Stimulated activated memory B cell treated with anti-CD40 and anti-IgM and Interleukin-4, amounts not matched to agents 10 μg/mL and 1 μg/mL and 100 μg/mL, for 72 hours (primary cell): Measurements from ENCODE around the gene CAPN5.
A peak's percentile ranks its signal among the peaks of the same experiment; 100 is the strongest.

Experiments
- ATAC-seq: fragments of 150-1000 bp; cut with Tn5 transposase; 2 replicates; pipeline ENCODE4 v1.10.0; 2021
- H3K27ac Mint-ChIP-seq: one replicate; pipeline ENCODE4 v1.8.0; 2022; ENCODE audit warnings: mild to moderate bottlenecking, mixed read lengths
- H3K27me3 Mint-ChIP-seq: one replicate; pipeline ENCODE4 v1.8.0; 2022; ENCODE audit warnings: mixed read lengths
- H3K36me3 Mint-ChIP-seq: one replicate; pipeline ENCODE4 v1.8.0; 2022; ENCODE audit warnings: mixed read lengths
- H3K4me1 Mint-ChIP-seq: one replicate; pipeline ENCODE4 v1.8.0; 2022; ENCODE audit warnings: mixed read lengths
- H3K4me3 Mint-ChIP-seq: one replicate; pipeline ENCODE4 v1.8.0; 2022; ENCODE audit warnings: mild to moderate bottlenecking, moderate library complexity, mixed read lengths
- H3K9me3 Mint-ChIP-seq: one replicate; pipeline ENCODE4 v1.8.0; 2022; ENCODE audit warnings: mixed read lengths

The CAPN5 gene

GRCh38 chr11:77142091-77142975 is 75.6 kb downstream of the CAPN5 start:
- H3K4me3 Mint-ChIP-seq, result no peak overlapping the region
- H3K4me1 Mint-ChIP-seq, result peaks cover 9% of the 10 kb centered on the region
- ATAC-seq, result peak; percentile 55
- H3K27me3 Mint-ChIP-seq, result peaks cover 48% of the 10 kb centered on the region
- H3K27ac Mint-ChIP-seq, result no peak overlapping the region
- H3K9me3 Mint-ChIP-seq, result no peaks in the 10 kb centered on the region
- H3K36me3 Mint-ChIP-seq, result no peaks in the 10 kb centered on the region

DNA sequence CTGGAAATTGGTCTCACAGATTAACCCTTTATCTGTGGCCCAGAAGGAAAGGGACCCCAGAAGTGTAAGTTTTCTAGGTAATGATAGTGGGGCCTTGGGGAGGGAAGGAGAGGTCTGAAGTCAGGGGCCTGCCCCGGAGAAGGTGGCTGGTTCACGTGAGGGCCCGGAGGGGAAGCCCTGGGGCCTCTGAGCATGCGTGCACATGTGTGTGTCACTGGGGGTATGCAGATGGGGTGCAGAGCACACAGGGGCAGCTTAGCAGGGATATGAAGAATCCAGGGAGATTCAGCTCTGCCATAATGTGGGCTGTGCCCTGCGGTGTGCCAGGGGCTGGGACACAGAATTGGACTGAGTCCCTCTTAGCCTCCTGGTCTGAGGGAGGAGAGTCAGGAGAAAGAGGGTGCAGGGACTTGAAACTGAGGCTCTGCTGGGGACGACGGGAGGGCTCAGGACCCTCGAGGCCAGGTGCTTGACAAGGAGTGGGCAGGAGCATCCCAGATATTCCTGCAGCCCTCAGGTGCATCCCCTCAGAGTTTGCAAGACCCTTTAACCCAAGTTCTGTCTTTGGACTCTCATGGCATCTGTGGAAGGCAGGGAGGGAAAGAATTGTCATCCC is 76.7 kb downstream of the CAPN5 start:
- peaks cover 17% of the 10 kb centered on the region for H3K4me1 Mint-ChIP-seq
- H3K27ac Mint-ChIP-seq, result no peak overlapping the region
- no peaks in the 10 kb centered on the region for H3K9me3 Mint-ChIP-seq
- no peak for ATAC-seq
- H3K36me3 Mint-ChIP-seq, result no peaks in the 10 kb centered on the region
- H3K27me3 Mint-ChIP-seq, result peaks cover 50% of the 10 kb centered on the region
- H3K4me3 Mint-ChIP-seq, result no peak overlapping the region

DNA sequence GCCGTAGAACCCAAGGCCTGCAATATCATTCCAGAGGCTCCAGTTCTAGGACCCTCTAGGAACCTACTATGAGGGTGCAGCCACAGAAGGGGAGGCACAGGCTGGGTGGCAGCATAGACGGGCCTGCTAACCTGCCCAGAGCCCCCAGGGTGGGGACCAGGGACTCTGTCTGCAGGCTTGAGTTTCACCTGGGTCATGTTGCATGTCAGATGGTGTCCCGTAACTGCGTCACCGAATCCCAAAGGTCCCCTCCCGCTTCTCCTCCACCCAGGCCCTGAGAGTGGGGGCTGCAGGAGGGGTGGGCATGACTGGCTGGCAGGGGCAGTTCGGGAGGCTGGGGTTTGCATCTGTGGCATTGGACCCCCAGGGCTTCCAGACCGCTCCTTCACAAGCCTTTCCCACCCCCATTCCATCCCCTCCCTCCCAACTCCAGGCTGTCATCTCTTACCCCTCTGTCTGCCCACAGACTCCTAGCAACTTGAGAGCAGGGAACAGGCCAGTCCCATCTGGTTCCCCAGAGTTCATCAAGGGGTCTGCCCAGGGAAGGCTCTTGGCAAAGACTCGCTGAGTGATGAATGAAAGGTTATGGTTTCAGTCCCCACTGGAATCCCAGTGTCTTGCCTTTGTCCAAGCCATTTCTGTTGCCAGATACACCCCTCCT is 77.6 kb downstream of the CAPN5 start:
- Mint-ChIP-seq H3K27me3 (peaks cover 42% of the 10 kb centered on the region), H3K36me3 (no peaks in the 10 kb centered on the region), H3K4me1 (peaks cover 17% of the 10 kb centered on the region), H3K4me3 (no peak overlapping the region), H3K27ac (no peak overlapping the region), H3K9me3 (no peaks in the 10 kb centered on the region)
- no peak for ATAC-seq

DNA sequence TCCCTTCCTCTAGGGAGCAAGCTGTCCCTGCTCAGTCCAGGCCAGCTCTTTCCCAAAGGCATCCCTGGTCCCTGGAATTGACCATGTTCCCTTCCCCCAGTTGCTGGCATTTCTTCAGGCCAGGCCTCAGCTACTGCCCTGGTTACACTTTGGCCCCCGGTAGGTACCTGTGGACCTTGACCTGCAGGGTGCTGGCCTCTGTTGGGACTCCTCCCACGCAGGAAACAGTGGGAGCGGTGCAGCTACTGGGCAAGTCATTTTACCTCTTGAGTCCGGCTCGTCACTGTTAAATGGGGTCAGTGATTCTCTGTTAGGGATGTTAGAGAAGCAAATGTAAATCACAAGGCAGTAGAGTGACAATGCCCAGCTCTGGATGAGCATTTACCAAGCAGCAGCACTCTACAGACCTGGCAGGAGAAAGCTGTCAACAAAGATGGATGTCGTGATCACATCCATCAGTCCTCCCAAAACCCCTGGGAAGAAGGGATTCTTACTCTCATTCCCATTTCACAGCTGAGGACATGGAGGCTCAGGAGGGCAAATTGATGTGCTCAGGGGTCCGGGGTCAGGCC is 78.2 kb downstream of the CAPN5 start:
- ATAC-seq, result no peak
- H3K4me1 Mint-ChIP-seq, result peaks cover 17% of the 10 kb centered on the region
- H3K27me3 Mint-ChIP-seq, result peaks cover 36% of the 10 kb centered on the region
- H3K27ac Mint-ChIP-seq, result no peak overlapping the region
- H3K4me3 Mint-ChIP-seq, result no peak overlapping the region
- no peaks in the 10 kb centered on the region for H3K36me3 Mint-ChIP-seq
- H3K9me3 Mint-ChIP-seq, result no peaks in the 10 kb centered on the region

- no peaks in the 10 kb centered on the region for H3K9me3 Mint-ChIP-seq
- H3K4me3 Mint-ChIP-seq, result no peak overlapping the region
- peaks cover 39% of the 10 kb centered on the region for H3K27me3 Mint-ChIP-seq
- no peak overlapping the region for H3K27ac Mint-ChIP-seq
- no peak for ATAC-seq
- H3K36me3 Mint-ChIP-seq, result no peaks in the 10 kb centered on the region
- peaks cover 17% of the 10 kb centered on the region for H3K4me1 Mint-ChIP-seq
Measured at GRCh38 chr11:77146261-77147035, 79.7 kb downstream of the CAPN5 start.

DNA sequence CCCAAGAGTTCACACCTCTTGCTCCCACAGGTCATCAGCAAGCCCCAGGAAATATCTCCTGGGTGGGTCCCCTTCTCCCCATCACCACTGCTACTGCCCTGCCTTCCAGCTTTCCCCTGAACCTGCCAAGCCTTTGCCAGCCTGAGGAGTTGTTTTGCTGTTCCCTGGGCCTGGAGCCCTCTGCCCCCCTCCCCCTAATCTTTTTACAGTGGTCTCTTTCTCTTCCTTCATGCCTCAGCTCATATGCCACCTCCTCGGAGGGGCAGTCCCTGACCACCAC is 80.2 kb downstream of the CAPN5 start:
- no peak overlapping the region for H3K27ac Mint-ChIP-seq
- peaks cover 44% of the 10 kb centered on the region for H3K27me3 Mint-ChIP-seq
- no peaks in the 10 kb centered on the region for H3K9me3 Mint-ChIP-seq
- H3K36me3 Mint-ChIP-seq, result no peaks in the 10 kb centered on the region
- no peak overlapping the region for H3K4me3 Mint-ChIP-seq
- no peak for ATAC-seq
- peaks cover 19% of the 10 kb centered on the region for H3K4me1 Mint-ChIP-seq

DNA sequence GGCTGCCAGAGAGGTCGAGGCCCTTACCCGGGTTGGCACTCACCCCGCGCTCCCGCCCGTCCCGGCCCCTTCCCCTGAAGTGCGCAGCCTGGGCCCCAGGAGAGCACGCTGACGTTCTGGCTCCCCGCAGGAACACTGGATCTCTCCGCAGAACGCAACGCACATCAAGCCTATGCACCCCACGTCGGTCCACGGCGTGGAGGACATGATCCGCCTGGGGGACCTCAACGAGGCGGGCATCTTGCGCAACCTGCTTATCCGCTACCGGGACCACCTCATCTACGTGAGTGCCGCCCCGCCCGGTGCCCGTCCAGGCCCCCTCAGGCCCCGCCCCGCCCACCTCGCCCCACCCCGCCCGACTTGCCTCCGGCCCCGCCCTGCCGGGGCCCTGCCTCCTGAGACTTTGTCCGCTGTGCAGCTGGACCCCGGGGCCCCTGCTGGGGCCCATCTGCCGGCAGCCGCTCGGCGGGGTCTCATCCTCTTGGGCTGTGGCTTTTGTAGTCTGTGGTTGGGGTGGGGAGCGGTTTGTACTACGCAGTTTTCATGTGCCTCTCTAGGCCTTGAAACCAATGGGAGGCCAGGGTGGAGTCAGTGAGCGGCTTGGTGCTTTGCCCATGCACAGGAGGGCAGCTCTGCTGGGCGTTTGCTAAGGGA is 81.0 kb downstream of the CAPN5 start:
- Mint-ChIP-seq H3K27me3 (peaks cover 51% of the 10 kb centered on the region), H3K27ac (no peak overlapping the region), H3K4me1 (peaks cover 24% of the 10 kb centered on the region), H3K36me3 (no peaks in the 10 kb centered on the region), H3K4me3 (peak overlapping the region; percentile 35), H3K9me3 (no peaks in the 10 kb centered on the region)
- peak; percentile 39 for ATAC-seq

- H3K27me3 Mint-ChIP-seq, result peaks cover 63% of the 10 kb centered on the region
- no peak overlapping the region for H3K4me3 Mint-ChIP-seq
- no peak for ATAC-seq
- peaks cover 33% of the 10 kb centered on the region for H3K4me1 Mint-ChIP-seq
- no peaks in the 10 kb centered on the region for H3K9me3 Mint-ChIP-seq
- H3K36me3 Mint-ChIP-seq, result no peaks in the 10 kb centered on the region
- no peak overlapping the region for H3K27ac Mint-ChIP-seq
Measured at GRCh38 chr11:77148963-77149715, 82.4 kb downstream of the CAPN5 start.

DNA sequence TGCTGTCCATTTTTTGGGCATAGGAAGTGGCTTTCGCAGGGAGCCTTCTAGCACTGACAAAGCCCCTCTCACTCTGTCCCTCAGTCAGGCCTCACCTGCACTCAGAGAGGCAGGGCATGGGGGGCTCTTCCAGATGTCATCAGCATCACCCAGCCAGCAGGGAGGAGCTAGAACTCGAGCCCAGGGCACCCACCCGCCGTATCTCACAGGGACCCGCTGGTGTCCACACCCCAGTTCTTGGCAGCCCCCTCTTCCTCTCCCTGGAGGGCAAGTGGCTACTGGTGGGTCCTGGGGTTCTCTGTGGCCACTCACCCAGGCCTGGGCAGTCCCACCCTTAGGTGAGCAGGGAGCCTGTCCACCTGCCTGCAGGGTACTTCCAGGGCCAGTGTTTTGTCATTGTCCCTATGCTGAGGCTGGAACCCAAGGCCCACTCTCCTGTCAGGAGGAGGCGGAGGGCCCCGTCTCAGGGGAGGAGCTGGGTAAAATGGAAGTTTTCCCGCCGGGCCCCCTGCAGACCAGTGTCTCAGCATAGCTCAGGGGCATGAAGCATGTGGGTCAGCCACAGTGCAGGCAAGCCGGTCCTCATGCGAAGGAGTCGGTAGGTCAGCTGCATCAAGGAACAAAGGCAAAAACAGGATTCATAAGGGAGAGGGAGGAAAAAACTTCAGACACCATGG is 83.1 kb downstream of the CAPN5 start:
- H3K27ac Mint-ChIP-seq, result no peak overlapping the region

DNA sequence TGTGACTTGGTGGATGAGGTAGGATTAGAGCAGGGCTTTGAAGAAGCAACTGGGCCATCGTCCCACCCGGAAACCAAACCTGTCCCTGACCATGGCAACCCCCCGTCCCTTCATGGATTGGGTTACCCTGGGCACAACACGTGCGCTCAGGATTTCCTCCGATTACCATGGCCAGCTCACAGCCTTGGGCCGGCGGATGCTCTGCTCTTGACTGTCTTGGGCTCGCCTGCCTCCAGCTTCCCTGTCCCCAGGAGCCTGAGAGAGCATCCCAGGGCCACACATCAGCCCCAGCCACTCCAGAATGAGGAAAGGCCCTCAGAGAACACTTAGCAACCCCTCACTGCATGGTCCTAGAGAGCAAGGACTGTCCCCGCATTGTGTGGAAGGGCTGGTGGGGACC is 84.1 kb downstream of the CAPN5 start:
- Mint-ChIP-seq H3K4me1 (peaks cover 33% of the 10 kb centered on the region), H3K27me3 (peaks cover 53% of the 10 kb centered on the region), H3K27ac (no peak overlapping the region), H3K9me3 (no peaks in the 10 kb centered on the region), H3K4me3 (no peak overlapping the region), H3K36me3 (no peaks in the 10 kb centered on the region)
- ATAC-seq, result no peak

More for the DNA sequence above, 83.1 kb downstream of the CAPN5 start:
- peaks cover 63% of the 10 kb centered on the region for H3K27me3 Mint-ChIP-seq
- no peak for ATAC-seq
- H3K4me1 Mint-ChIP-seq, result peaks cover 33% of the 10 kb centered on the region
- H3K9me3 Mint-ChIP-seq, result no peaks in the 10 kb centered on the region
- no peak overlapping the region for H3K4me3 Mint-ChIP-seq
- no peaks in the 10 kb centered on the region for H3K36me3 Mint-ChIP-seq

DNA sequence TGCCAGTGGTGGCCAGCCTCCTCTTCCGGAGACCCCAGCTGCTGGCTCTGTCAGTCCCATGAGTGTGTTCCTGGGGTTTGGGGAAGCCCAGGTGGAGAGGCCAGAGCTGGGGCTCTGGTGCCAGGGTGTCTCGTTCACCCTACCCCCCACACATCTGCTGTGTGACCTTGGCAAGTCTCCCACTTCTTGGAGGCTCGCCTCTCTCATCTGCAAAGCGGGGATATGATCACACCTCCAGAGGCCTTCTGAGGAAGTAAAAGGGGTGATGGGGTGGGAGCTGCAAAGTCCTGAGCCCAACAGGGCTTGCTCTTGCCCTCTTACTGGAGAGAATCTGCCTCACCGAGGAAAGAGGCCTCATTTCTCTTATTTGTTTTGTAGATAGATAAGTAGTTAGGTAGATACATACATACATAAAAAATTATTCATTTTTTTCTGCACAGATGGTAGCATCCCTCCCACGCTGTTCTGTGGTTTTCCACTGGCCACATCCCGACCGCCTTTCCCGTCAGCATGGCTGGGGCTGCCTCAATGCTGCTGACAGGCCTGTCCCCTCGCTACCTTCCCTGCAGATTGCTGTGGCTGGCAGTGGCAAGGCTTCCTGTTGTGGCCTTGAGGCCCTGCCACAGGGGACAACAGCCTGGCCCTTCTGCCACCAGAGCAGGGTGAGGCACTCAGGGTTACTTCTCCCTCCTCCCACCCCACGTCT is 85.2 kb downstream of the CAPN5 start:
- Mint-ChIP-seq H3K4me1 (peaks cover 32% of the 10 kb centered on the region), H3K9me3 (no peaks in the 10 kb centered on the region), H3K36me3 (no peaks in the 10 kb centered on the region), H3K4me3 (no peak overlapping the region), H3K27me3 (peaks cover 42% of the 10 kb centered on the region), H3K27ac (peak overlapping the region; percentile 39)
- ATAC-seq, result peak; percentile 28

- Mint-ChIP-seq H3K27me3 (peaks cover 33% of the 10 kb centered on the region), H3K27ac (peak overlapping the region; percentile 39), H3K36me3 (no peaks in the 10 kb centered on the region), H3K4me3 (peak overlapping the region; percentile 18), H3K4me1 (peaks cover 25% of the 10 kb centered on the region), H3K9me3 (no peaks in the 10 kb centered on the region)
- no peak for ATAC-seq
Measured at GRCh38 chr11:77152846-77153245, 86.1 kb downstream of the CAPN5 start.
